GM23338 (cell line): ENCODE results near the gene FAM219A. TPM values are rescaled to one million over a fixed set of nuclear protein-coding genes. Genes with fewer than 3 reads are reported as not detected.

Experiments
- ATAC-seq: fragments of 200-7000 bp; cut with Tn5 transposase; 3 replicates; pipeline ENCODE4 v1.9.1; 2020
- DNase-seq: peaks from one replicate; pipeline ENCODE4 v3.0.0-alpha.2; 2015; ENCODE audit warnings: low spot score
- H2AFZ ChIP-seq: fragments of 200-600 bp; sonication (generic); 2 replicates; pipeline ENCODE4 v1.8.0; 2016; ENCODE audit warnings: antibody characterized with exemption, mild to moderate bottlenecking, moderate library complexity
- H3F3A ChIP-seq: fragments of 200-600 bp; sonication (generic); replicated peaks from 2 replicates; pipeline ENCODE4 v1.8.0; 2017; ENCODE audit warnings: antibody characterized with exemption, mixed run types, low read depth
- H3K27ac ChIP-seq: fragments of 200-600 bp; sonication (generic); 2 replicates; pipeline ENCODE4 v1.6.1; 2016; ENCODE audit warnings: low read depth
- H3K27me3 ChIP-seq: fragments of 200-600 bp; sonication (generic); 2 replicates; pipeline ENCODE4 v1.8.0; 2016; ENCODE audit warnings: mild to moderate bottlenecking, mixed run types, moderate library complexity; ENCODE audit not compliant: insufficient read depth
- H3K36me3 ChIP-seq: fragments of 200-600 bp; sonication (generic); 2 replicates; pipeline ENCODE4 v1.8.0; 2016; ENCODE audit warnings: mild to moderate bottlenecking; ENCODE audit not compliant: insufficient read depth
- H3K4me1 ChIP-seq: fragments of 200-600 bp; sonication (generic); 2 replicates; pipeline ENCODE4 v1.8.0; 2016; ENCODE audit warnings: mild to moderate bottlenecking, moderate library complexity; ENCODE audit not compliant: insufficient read depth
- H3K4me2 ChIP-seq: fragments of 200-600 bp; sonication (generic); 2 replicates; pipeline ENCODE4 v1.7.1; 2017; ENCODE audit warnings: mixed run types
- H3K4me3 ChIP-seq: fragments of 200-600 bp; sonication (generic); 2 replicates; pipeline ENCODE4 v1.6.1; 2016; ENCODE audit warnings: mixed run types
- H3K79me2 ChIP-seq: fragments of 200-600 bp; sonication (generic); replicated peaks from 2 replicates; pipeline ENCODE4 v1.8.0; 2017; ENCODE audit warnings: mild to moderate bottlenecking; ENCODE audit not compliant: insufficient read depth
- H3K9me2 ChIP-seq: fragments of 200-600 bp; sonication (generic); 2 replicates; pipeline ENCODE4 v1.8.0; 2017; ENCODE audit not compliant: insufficient read depth
- H4K20me1 ChIP-seq: fragments of 200-600 bp; sonication (generic); replicated peaks from 2 replicates; pipeline ENCODE4 v1.8.0; 2017; ENCODE audit warnings: mild to moderate bottlenecking; ENCODE audit not compliant: insufficient read depth
- H3K27ac Mint-ChIP-seq: 2 replicates; pipeline ENCODE4 v1.8.0; 2020; ENCODE audit warnings: inconsistent platforms, mild to moderate bottlenecking, moderate library complexity, mixed read lengths
- H3K27me3 Mint-ChIP-seq: 3 replicates; pipeline ENCODE4 v1.8.0; 2022; ENCODE audit warnings: low read depth, mild to moderate bottlenecking, moderate library complexity, mixed read lengths, inconsistent platforms; ENCODE audit not compliant: insufficient read depth, poor library complexity
- H3K36me3 Mint-ChIP-seq: 3 replicates; pipeline ENCODE4 v1.8.0; 2021; ENCODE audit warnings: low read depth, mild to moderate bottlenecking, inconsistent platforms, moderate library complexity, mixed read lengths
- H3K4me1 Mint-ChIP-seq: 3 replicates; pipeline ENCODE4 v1.8.0; 2020; ENCODE audit warnings: mild to moderate bottlenecking, inconsistent platforms, mixed read lengths
- H3K4me3 Mint-ChIP-seq: 3 replicates; pipeline ENCODE4 v1.8.0; 2021; ENCODE audit warnings: moderate library complexity, mild to moderate bottlenecking, inconsistent platforms, mixed read lengths
- H3K9me3 Mint-ChIP-seq: 3 replicates; pipeline ENCODE4 v1.8.0; 2020; ENCODE audit warnings: moderate library complexity, mild to moderate bottlenecking, inconsistent platforms, mixed read lengths
- CTCF ChIP-seq, 2 experiments: fragments of 200-600 bp in 1 of 2; sonication (generic) in 1 of 2; conservative IDR thresholded peaks; 2 replicates each; pipeline versions ENCODE4 v1.5.1 to v1.6.1; 2016 to 2017; ENCODE audit warnings: antibody characterized with exemption in 2 of 2, low read depth in 2 of 2, mild to moderate bottlenecking in 2 of 2, moderate library complexity in 1 of 2
- ETS1 ChIP-seq: IDR thresholded peaks from 2 replicates; pipeline ENCODE4 v1.6.1; 2016; ENCODE audit warnings: antibody characterized with exemption
- EZH2 ChIP-seq: fragments of 200-600 bp; sonication (generic); IDR thresholded peaks from one replicate; pipeline ENCODE4 v1.8.0; 2017; ENCODE audit warnings: antibody characterized with exemption, mild to moderate bottlenecking, low read depth; ENCODE audit not compliant: unreplicated experiment
- EZH2phosphoT487 ChIP-seq: fragments of 200-600 bp; sonication (generic); IDR thresholded peaks from one replicate; pipeline ENCODE4 v1.8.1; 2018; ENCODE audit warnings: antibody characterized with exemption; ENCODE audit not compliant: unreplicated experiment
- ZNF114 ChIP-seq: fragments of 250-450 bp; sonication (Bioruptor Pico); IDR thresholded peaks from 2 replicates; pipeline ENCODE4 v1.5.0; 2020; ENCODE audit warnings: mild to moderate bottlenecking, moderate library complexity
- ZNF462 ChIP-seq: fragments of 250-450 bp; sonication (Bioruptor Pico); IDR thresholded peaks from 2 replicates; pipeline ENCODE4 v1.5.0; 2020; ENCODE audit warnings: mild to moderate bottlenecking, moderate library complexity
- polyA plus RNA-seq: library from polyadenylated mRNA; unstranded; fragments of >200 nt; fragmentation: Nextera tagmentation; extraction: Ambion mirVana; gene quantifications from 2 replicates; pipeline ENCODE4 v1.2.1, GENCODE V29; 2016
- total RNA-seq: library from RNA; depleted of rRNA; stranded (reverse); fragments of >200 nt; shearing (Covaris generic); gene quantifications from 2 replicates; pipeline ENCODE4 v1.2.3, GENCODE V29; 2014

FAM219A gene
- total and polyA plus RNA-seq, 2 experiments from 2014 or later = 3.8 to 7.2 TPM

- no peak overlapping the region for H3K4me2 ChIP-seq
- H3K79me2 ChIP-seq = no peaks in the 10 kb centered on the region
- H3K4me3 ChIP-seq = no peak overlapping the region
- no peak overlapping the region for H2AFZ ChIP-seq
- ATAC-seq = peak; percentile 81
- H3F3A ChIP-seq = no peaks in the 10 kb centered on the region
- DNase-seq = peak; percentile 51
- peaks cover 2% of the 10 kb centered on the region; the same call in 1 of the 3 replicates for H3K4me1 Mint-ChIP-seq
- 0 out of 2 replicates have a peak, but pooled peaks cover 6% of the 10 kb centered on the region for H3K4me1 ChIP-seq
- TF ChIP-seq CTCF (conservative IDR thresholded peaks at IDR 0.05; ENCODE audit: low read depth in 2 of 2) (peak in 1 of 2 experiments; percentile 62; a peak in 2 of 4 replicates), EZH2phosphoT487 (no peak), EZH2 (no peak), ZNF114 (CRISPR knock-in tag) (no peak), ETS1 (no peak), ZNF462 (no peak)
- H3K27me3 Mint-ChIP-seq = peaks cover 6% of the 10 kb centered on the region
- no peaks in the 10 kb centered on the region for H3K27me3 ChIP-seq
- H3K27ac ChIP-seq = no peak overlapping the region
- H3K9me3 Mint-ChIP-seq = no peaks in the 10 kb centered on the region
- H3K4me3 Mint-ChIP-seq = no peak overlapping the region
- H4K20me1 ChIP-seq = no peaks in the 10 kb centered on the region
- no peaks in the 10 kb centered on the region for H3K36me3 Mint-ChIP-seq
- H3K9me2 ChIP-seq = no peaks in the 10 kb centered on the region
- H3K36me3 ChIP-seq = no peaks in the 10 kb centered on the region
- H3K27ac Mint-ChIP-seq = no peak overlapping the region
These were observed 43.6 kb upstream of the FAM219A start for GRCh38 chr9:34501889-34502425.
